Neural cell (in vitro differentiated cells): ENCODE results near the gene PCAT6. TPM values are rescaled to one million over a fixed set of nuclear protein-coding genes. Genes with fewer than 3 reads are reported as not detected.

Experiments used
- H2AFZ ChIP-seq: fragments of 200-600, 300-800 bp; sonication (generic), shearing (Covaris generic); 2 replicates; pipeline ENCODE4 v1.6.0; 2014; ENCODE audit warnings: low read depth, mild to moderate bottlenecking, antibody characterized with exemption, low read length, moderate library complexity
- H3F3A ChIP-seq: fragments of 200-600 bp; shearing (Covaris generic); 2 replicates; pipeline ENCODE4 v1.6.1; 2016; ENCODE audit warnings: mild to moderate bottlenecking, moderate library complexity, mixed read lengths, antibody characterized with exemption, low read length; ENCODE audit not compliant: insufficient read depth, poor library complexity, severe bottlenecking
- H3K27ac ChIP-seq: fragments of 200-600, 300-800 bp; sonication (generic), shearing (Covaris generic); 2 replicates; pipeline ENCODE4 v1.5.1; 2014; ENCODE audit warnings: mild to moderate bottlenecking, low read length, moderate library complexity
- H3K27me3 ChIP-seq: fragments of 300-800, 200-600 bp; sonication (generic), shearing (Covaris generic); 2 replicates; pipeline ENCODE4 v1.6.0; 2014; ENCODE audit warnings: mild to moderate bottlenecking, low read depth, low read length, moderate library complexity; ENCODE audit not compliant: insufficient read depth
- H3K36me3 ChIP-seq: fragments of 300-800, 200-600 bp; sonication (generic), shearing (Covaris generic); 2 replicates; pipeline ENCODE4 v1.5.1; 2014; ENCODE audit warnings: mild to moderate bottlenecking, antibody characterized with exemption, low read length, moderate library complexity; ENCODE audit not compliant: insufficient read depth
- H3K4me2 ChIP-seq: fragments of 300-800, 200-600 bp; sonication (generic), shearing (Covaris generic); 2 replicates; pipeline ENCODE4 v1.6.0; 2014; ENCODE audit warnings: mild to moderate bottlenecking, low read length
- H3K4me3 ChIP-seq: fragments of 300-800, 200-600 bp; sonication (generic), shearing (Covaris generic); 2 replicates; pipeline ENCODE4 v1.5.1; 2014; ENCODE audit warnings: mild to moderate bottlenecking, low read length, moderate library complexity
- H3K79me2 ChIP-seq: fragments of 200-600 bp; shearing (Covaris generic); replicated peaks from 2 replicates; pipeline ENCODE4 v1.6.0; 2014; ENCODE audit warnings: mild to moderate bottlenecking, low read length, moderate library complexity; ENCODE audit not compliant: insufficient read depth
- H3K9ac ChIP-seq: fragments of 300-800, 200-600 bp; sonication (generic), shearing (Covaris generic); 2 replicates; pipeline ENCODE4 v1.6.1; 2016; ENCODE audit warnings: mild to moderate bottlenecking, low read length, mixed read lengths
- H3K9me2 ChIP-seq: fragments of 200-600 bp; shearing (Covaris generic); 2 replicates; pipeline ENCODE4 v1.6.1; 2016; ENCODE audit warnings: mild to moderate bottlenecking, low read length, mixed read lengths; ENCODE audit not compliant: insufficient read depth
- H3K9me3 ChIP-seq: fragments of 200-600, 300-800 bp; sonication (generic), shearing (Covaris generic); 2 replicates; pipeline ENCODE4 v1.6.1; 2016; ENCODE audit warnings: mild to moderate bottlenecking, mixed run types, low read length, moderate library complexity, mixed read lengths
- H4K20me1 ChIP-seq: fragments of 200-600 bp; shearing (Covaris generic); 2 replicates; pipeline ENCODE4 v1.6.1; 2016; ENCODE audit warnings: mild to moderate bottlenecking, mixed run types; ENCODE audit not compliant: insufficient read depth
- CTCF ChIP-seq: fragments of 450-650 bp; IDR thresholded peaks from 2 replicates; pipeline ENCODE4 v1.5.1; 2014; ENCODE audit warnings: antibody characterized with exemption, mild to moderate bottlenecking, moderate library complexity; ENCODE audit not compliant: poor library complexity, severe bottlenecking
- EP300 ChIP-seq: fragments of 450-650 bp; conservative IDR thresholded peaks from 2 replicates; pipeline ENCODE4 v1.6.1; 2014; ENCODE audit warnings: antibody characterized with exemption, mild to moderate bottlenecking, moderate library complexity; ENCODE audit not compliant: poor library complexity, severe bottlenecking
- EZH2 ChIP-seq: fragments of 200-600, 300-800 bp; shearing (Covaris generic), sonication (generic); IDR thresholded peaks from 2 replicates; pipeline ENCODE4 v1.6.1; 2014; ENCODE audit warnings: antibody characterized with exemption, low read length, borderline replicate concordance, mild to moderate bottlenecking; ENCODE audit not compliant: insufficient read depth, poor library complexity, severe bottlenecking
- MXI1 ChIP-seq: fragments of 450-650 bp; conservative IDR thresholded peaks from 2 replicates; pipeline ENCODE4 v1.6.1; 2014; ENCODE audit warnings: antibody characterized with exemption, mild to moderate bottlenecking; ENCODE audit not compliant: poor library complexity, severe bottlenecking
- POLR2AphosphoS5 ChIP-seq: IDR thresholded peaks from 2 replicates; pipeline ENCODE4 v1.6.1; 2012
- RAD21 ChIP-seq: fragments of 450-650 bp; conservative IDR thresholded peaks from 2 replicates; pipeline ENCODE4 v1.6.1; 2014; ENCODE audit warnings: antibody characterized with exemption, mild to moderate bottlenecking, moderate library complexity
- REST ChIP-seq: IDR thresholded peaks from 2 replicates; pipeline ENCODE4 v1.6.1; 2012; ENCODE audit warnings: borderline replicate concordance
- SMC3 ChIP-seq: fragments of 450-650 bp; conservative IDR thresholded peaks from 2 replicates; pipeline ENCODE4 v1.6.1; 2014; ENCODE audit warnings: antibody characterized with exemption, mild to moderate bottlenecking, moderate library complexity; ENCODE audit not compliant: poor library complexity
- TAF1 ChIP-seq: IDR thresholded peaks from 2 replicates; pipeline ENCODE4 v1.6.1; 2012; ENCODE audit warnings: low read depth
- polyA plus RNA-seq: library from polyadenylated mRNA; depleted of rRNA; stranded (reverse); fragments of >200 nt; gene quantifications from 2 replicates; pipeline ENCODE4 v1.2.3, GENCODE V29; 2014

PCAT6 gene
- polyA plus RNA-seq, 1 donor from 2014 or later, result 0.76 TPM

- Histone ChIP-seq H3K36me3 (peaks cover 29% of the 10 kb centered on the region), H2AFZ (no peak overlapping the region), H3K9ac (no peak overlapping the region), H3K4me2 (no peak overlapping the region), H3K9me3 (no peaks in the 10 kb centered on the region), H3K79me2 (peaks cover 24% of the 10 kb centered on the region), H3K27me3 (no peaks in the 10 kb centered on the region), H3F3A (no peaks in the 10 kb centered on the region), H4K20me1 (peaks cover 19% of the 10 kb centered on the region), H3K27ac (no peak overlapping the region), H3K4me3 (no peak overlapping the region), H3K9me2 (no peaks in the 10 kb centered on the region)
- TF ChIP-seq CTCF, result no peak
- TF ChIP-seq SMC3, result no peak
- TF ChIP-seq TAF1, result no peak
- TF ChIP-seq RAD21, result no peak
- TF ChIP-seq REST, result no peak
- no peak for TF ChIP-seq POLR2AphosphoS5
- TF ChIP-seq EP300, result no peak
- no peak for TF ChIP-seq MXI1
- no peak for TF ChIP-seq EZH2
These were observed 45.0 kb upstream of the PCAT6 start for GRCh38 chr1:202765721-202766120.

- H4K20me1 ChIP-seq, result peaks cover 29% of the 10 kb centered on the region
- H3K27ac ChIP-seq, result no peak overlapping the region
- H3K79me2 ChIP-seq, result peaks cover 49% of the 10 kb centered on the region
- H2AFZ ChIP-seq, result no peak overlapping the region
- H3K9me2 ChIP-seq, result no peaks in the 10 kb centered on the region
- no peaks in the 10 kb centered on the region for H3K27me3 ChIP-seq
- no peaks in the 10 kb centered on the region for H3K9me3 ChIP-seq
- H3K36me3 ChIP-seq, result peaks cover 20% of the 10 kb centered on the region
- H3K4me3 ChIP-seq, result no peak overlapping the region
- H3K9ac ChIP-seq, result no peak overlapping the region
- no peak for TF ChIP-seq POLR2AphosphoS5
- TF ChIP-seq EZH2, result no peak
- TF ChIP-seq MXI1, result no peak
- TF ChIP-seq CTCF, result no peak
- no peak for TF ChIP-seq REST
- TF ChIP-seq TAF1, result no peak
- no peak for TF ChIP-seq EP300
- TF ChIP-seq SMC3, result no peak
- TF ChIP-seq RAD21, result no peak
- no peaks in the 10 kb centered on the region for H3F3A ChIP-seq
- H3K4me2 ChIP-seq, result no peak overlapping the region
These were observed 40.6 kb upstream of the PCAT6 start for GRCh38 chr1:202770135-202770534.
